Keratinocyte (primary cell): ENCODE measurements around the gene NOS1AP. TPM values are rescaled to one million over a fixed set of nuclear protein-coding genes. Genes with fewer than 3 reads are reported as not detected.

Source experiments
- DNase-seq: peaks from one replicate; pipeline ENCODE4 v3.0.0-alpha.2; 2011; ENCODE audit warnings: low read depth, missing footprints, low spot score
- FAIRE-seq: peaks from 2 replicates; lab custom pipeline; 2011; peaks lifted over from hg19 to GRCh38; lab: Jason Lieb, UNC
- H2AFZ ChIP-seq: 2 replicates; pipeline ENCODE4 v1.6.0; 2012; ENCODE audit warnings: low read length, control low read depth, inconsistent platforms; ENCODE audit not compliant: control insufficient read depth
- H3K27ac ChIP-seq: 2 replicates; pipeline ENCODE4 v1.5.1; 2011; ENCODE audit warnings: low read length; ENCODE audit not compliant: control insufficient read depth, insufficient read depth
- H3K27me3 ChIP-seq: 3 replicates; pipeline ENCODE4 v1.6.0; 2011; ENCODE audit warnings: low read length; ENCODE audit not compliant: control insufficient read depth, insufficient read depth; ENCODE audit errors: extremely low read depth
- H3K36me3 ChIP-seq, 2 experiments: 2 replicates in 1 of 2; 3 replicates in 1 of 2; pipeline ENCODE4 v1.5.1; 2011; ENCODE audit warnings: low read length in 2 of 2, mild to moderate bottlenecking in 1 of 2; ENCODE audit not compliant: control insufficient read depth in 2 of 2, insufficient read depth in 2 of 2; ENCODE audit errors: extremely low read depth in 1 of 2
- H3K4me1 ChIP-seq: 3 replicates; pipeline ENCODE4 v1.5.1; 2011; ENCODE audit warnings: low read length; ENCODE audit not compliant: control insufficient read depth, insufficient read depth; ENCODE audit errors: extremely low read depth
- H3K4me2 ChIP-seq: 3 replicates; pipeline ENCODE4 v1.6.0; 2011; ENCODE audit warnings: low read depth, low read length; ENCODE audit not compliant: control insufficient read depth, insufficient read depth; ENCODE audit errors: extremely low read depth
- H3K4me3 ChIP-seq, 3 experiments: fragments of 200-600 bp in 1 of 3; sonication (generic) in 1 of 3; 2 replicates in 2 of 3; 3 replicates in 1 of 3; pipeline ENCODE4 v1.5.1; 2011 to 2016; ENCODE audit warnings: low read length in 3 of 3, mild to moderate bottlenecking in 3 of 3, control low read depth in 2 of 3, inconsistent platforms in 1 of 3, low read depth in 1 of 3, mixed read lengths in 1 of 3, mixed run types in 1 of 3, moderate library complexity in 1 of 3; ENCODE audit not compliant: control insufficient read depth in 2 of 3, insufficient read depth in 2 of 3; ENCODE audit errors: extremely low read depth in 1 of 3
- H3K79me2 ChIP-seq: 2 replicates; pipeline ENCODE4 v1.6.0; 2012; ENCODE audit warnings: low read length; ENCODE audit not compliant: control insufficient read depth, insufficient read depth
- H3K9ac ChIP-seq: 3 replicates; pipeline ENCODE4 v1.6.0; 2011; ENCODE audit warnings: low read length; ENCODE audit not compliant: control insufficient read depth, insufficient read depth; ENCODE audit errors: extremely low read depth
- H3K9me1 ChIP-seq: 3 replicates; pipeline ENCODE4 v1.6.0; 2011; ENCODE audit warnings: low read length; ENCODE audit not compliant: control insufficient read depth, insufficient read depth; ENCODE audit errors: extremely low read depth
- H3K9me3 ChIP-seq: 2 replicates; pipeline ENCODE4 v1.5.1; 2012; ENCODE audit warnings: low read depth, low read length; ENCODE audit not compliant: control insufficient read depth
- H4K20me1 ChIP-seq: 3 replicates; pipeline ENCODE4 v1.6.0; 2011; ENCODE audit warnings: low read length; ENCODE audit not compliant: control insufficient read depth, insufficient read depth; ENCODE audit errors: extremely low read depth
- CTCF ChIP-seq, 3 experiments: IDR thresholded peaks in 1 of 3; conservative IDR thresholded peaks in 1 of 3; optimal IDR thresholded peaks in 1 of 3; 2 replicates in 2 of 3; 3 replicates in 1 of 3; pipeline versions ENCODE3 to v1.5.1; 2011; ENCODE audit warnings: low read length in 3 of 3, mild to moderate bottlenecking in 3 of 3, moderate library complexity in 2 of 3, control low read depth in 1 of 3, inconsistent platforms in 1 of 3; ENCODE audit not compliant: insufficient read depth in 2 of 3; ENCODE audit errors: extremely low read depth in 1 of 3
- EZH2 ChIP-seq: IDR thresholded peaks from one replicate; pipeline ENCODE4 v1.6.1; 2012; ENCODE audit warnings: inconsistent platforms, mild to moderate bottlenecking, low read length, moderate library complexity
- dilution Hi-C: fragments of 300-500 bp; cut with MboI; formaldehyde crosslinking; loops from one replicate; pipeline ENCODE4 v1.7.0; 2020; ENCODE audit warnings: low sequenced_read_pairs; ENCODE audit not compliant: extremely low pct_ligation_motif_present
- polyA plus RNA-seq, 5 experiments: library from polyadenylated mRNA; depleted of rRNA in 3 of 5; stranded (reverse) in 3 of 5; stranded (forward) in 1 of 5; unstranded in 1 of 5; fragments of >200 nt; gene quantifications; 1 replicate in 1 of 5; 2 replicates in 3 of 5; 3 replicates in 1 of 5; pipeline versions ENCODE4 v1.2.1 to v1.2.3, GENCODE V29; 2011 to 2012; ENCODE audit warnings: missing spikeins in 2 of 5, low read depth in 1 of 5, low replicate concordance in 1 of 5

NOS1AP gene
- polyA plus RNA-seq, 1 donor (not counting 4 experiments of a cell fraction or from before 2014, with no cell fraction given) = not detected

GRCh38 chr1:162366671-162367070 is 297.2 kb downstream of the NOS1AP start:
- H3K4me3 ChIP-seq = peak overlapping the region in 1 of 3 experiments; percentile 45
- TF ChIP-seq CTCF (optimal IDR thresholded peaks at IDR 0.05 in 1 of 3, IDR thresholded peaks at IDR 0.05 in 1 of 3, conservative IDR thresholded peaks at IDR 0.05 in 1 of 3; ENCODE audit: extremely low read depth in 1 of 3, insufficient read depth in 2 of 3, low read length in 3 of 3) (no peak), EZH2 (no peak)
- H3K9me3 ChIP-seq = no peaks in the 10 kb centered on the region
- no peaks in the 10 kb centered on the region for H4K20me1 ChIP-seq
- no peaks in the 10 kb centered on the region for H3K79me2 ChIP-seq
- dilution Hi-C loops = no loop called here
- no peak for DNase-seq
- H3K4me1 ChIP-seq = peaks cover 17% of the 10 kb centered on the region
- H3K36me3 ChIP-seq = no peaks in the 10 kb centered on the region
- peaks cover 2% of the 10 kb centered on the region for H3K27me3 ChIP-seq
- FAIRE-seq = no peak
- no peak overlapping the region for H3K9ac ChIP-seq
- H3K9me1 ChIP-seq = no peaks in the 10 kb centered on the region
- no peak overlapping the region for H3K27ac ChIP-seq
- H3K4me2 ChIP-seq = no peak overlapping the region
- no peak overlapping the region for H2AFZ ChIP-seq

- Histone ChIP-seq H4K20me1 (no peaks in the 10 kb centered on the region), H3K9me1 (no peaks in the 10 kb centered on the region), H3K27me3 (peaks cover 2% of the 10 kb centered on the region), H3K36me3 (no peaks in the 10 kb centered on the region), H3K27ac (no peak overlapping the region), H3K9ac (peak overlapping the region; percentile 11), H3K4me2 (no peak overlapping the region), H3K79me2 (no peaks in the 10 kb centered on the region), H3K4me1 (peaks cover 21% of the 10 kb centered on the region), H3K9me3 (no peaks in the 10 kb centered on the region), H3K4me3 (peak overlapping the region in 1 of 3 experiments; percentile 45), H2AFZ (no peak overlapping the region)
- TF ChIP-seq CTCF (optimal IDR thresholded peaks at IDR 0.05 in 1 of 3, IDR thresholded peaks at IDR 0.05 in 1 of 3, conservative IDR thresholded peaks at IDR 0.05 in 1 of 3; ENCODE audit: extremely low read depth in 1 of 3, insufficient read depth in 2 of 3, low read length in 3 of 3) = no peak
- no peak for TF ChIP-seq EZH2
- FAIRE-seq (no peak), DNase-seq (no peak)
- dilution Hi-C loops = no loop called here
Measured at GRCh38 chr1:162367073-162367472, 297.6 kb downstream of the NOS1AP start.
